ENCODE data around the gene PHF14. TPM values are rescaled to one million over a fixed set of nuclear protein-coding genes. Genes with fewer than 3 reads are reported as not detected.
"Not testable (repeated sequence)": the region's sequence is repeated elsewhere in the genome, so short reads cannot be mapped to it uniquely, and the experiment has no call there.

Gene PHF14
- total and polyA plus RNA-seq, 2 donors (not counting 3 experiments of a cell fraction or from before 2014, with no cell fraction given), result 8.8 to 43.4 TPM

DNA sequence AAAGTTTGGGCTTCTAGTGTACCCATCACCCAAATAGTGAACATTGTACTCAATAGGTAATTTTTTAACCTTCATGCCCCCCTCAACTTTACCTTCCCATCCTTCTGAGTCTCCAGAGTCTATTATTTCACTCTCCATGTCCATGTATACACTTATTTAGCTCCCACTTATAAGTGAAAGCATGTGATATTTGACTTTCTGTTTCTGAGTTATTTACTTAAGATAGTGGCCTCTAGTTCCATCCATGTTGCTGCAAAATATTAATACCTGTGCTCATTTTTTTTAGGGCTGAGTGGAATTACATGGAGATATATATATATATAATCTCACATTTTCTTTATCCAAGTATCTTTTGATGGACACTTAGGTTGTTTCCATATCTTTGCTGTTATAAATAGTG, 21.1 kb upstream of the PHF14 start:
- Histone ChIP-seq H3K9me3 (replicated peaks; ENCODE audit: control insufficient read depth, insufficient read depth, low read length) (no peaks in the 10 kb centered on the region), H3K79me2 (ENCODE audit: control insufficient read depth, insufficient read depth, low read length) (no peaks in the 10 kb centered on the region), H2AFZ (ENCODE audit: low read depth, low read length) (no peak overlapping the region), H3K9ac (replicated peaks; ENCODE audit: extremely low read depth, insufficient read depth, low read length) (no peak overlapping the region), H3K4me2 (ENCODE audit: insufficient read depth, low read length) (no peak overlapping the region), H3K4me3 (replicated peaks in 1 of 3; ENCODE audit: insufficient read depth in 1 of 3, low read depth in 1 of 3, low read length in 3 of 3) (no peak overlapping the region), H3K9me1 (replicated peaks; ENCODE audit: control insufficient read depth, extremely low read depth, insufficient read depth, low read length) (no peaks in the 10 kb centered on the region), H3K4me1 (ENCODE audit: control insufficient read depth, extremely low read depth, insufficient read depth, low read length) (no peaks in the 10 kb centered on the region), H4K20me1 (replicated peaks; ENCODE audit: control insufficient read depth, extremely low read depth, insufficient read depth, low read length) (no peaks in the 10 kb centered on the region), H3K36me3 (ENCODE audit: control insufficient read depth in 2 of 2, extremely low read depth in 1 of 2, insufficient read depth in 2 of 2, low read length in 2 of 2) (no peaks in the 10 kb centered on the region), H3K27ac (ENCODE audit: insufficient read depth, low read depth, low read length) (no peak overlapping the region), H3K27me3 (ENCODE audit: control insufficient read depth in 2 of 2, insufficient read depth in 2 of 2, low read length in 2 of 2) (peaks cover 5 to 10% of the 10 kb centered on the region in 2 experiments)
- no peak for TF ChIP-seq JUN (IDR thresholded peaks at IDR 0.05; ENCODE audit: borderline replicate concordance, insufficient read depth, insufficient read length, low read depth)
- no peak for TF ChIP-seq POLR2AphosphoS5 (IDR thresholded peaks at IDR 0.05; ENCODE audit: insufficient read depth, low read depth, low read length)
- TF ChIP-seq POLR2A (IDR thresholded peaks at IDR 0.05; ENCODE audit: low read depth, low read length), result no peak
- no peak for TF ChIP-seq EZH2 (IDR thresholded peaks at IDR 0.05; ENCODE audit: borderline replicate concordance, low read depth, low read length, severe bottlenecking)
- TF ChIP-seq, protein P1, sequence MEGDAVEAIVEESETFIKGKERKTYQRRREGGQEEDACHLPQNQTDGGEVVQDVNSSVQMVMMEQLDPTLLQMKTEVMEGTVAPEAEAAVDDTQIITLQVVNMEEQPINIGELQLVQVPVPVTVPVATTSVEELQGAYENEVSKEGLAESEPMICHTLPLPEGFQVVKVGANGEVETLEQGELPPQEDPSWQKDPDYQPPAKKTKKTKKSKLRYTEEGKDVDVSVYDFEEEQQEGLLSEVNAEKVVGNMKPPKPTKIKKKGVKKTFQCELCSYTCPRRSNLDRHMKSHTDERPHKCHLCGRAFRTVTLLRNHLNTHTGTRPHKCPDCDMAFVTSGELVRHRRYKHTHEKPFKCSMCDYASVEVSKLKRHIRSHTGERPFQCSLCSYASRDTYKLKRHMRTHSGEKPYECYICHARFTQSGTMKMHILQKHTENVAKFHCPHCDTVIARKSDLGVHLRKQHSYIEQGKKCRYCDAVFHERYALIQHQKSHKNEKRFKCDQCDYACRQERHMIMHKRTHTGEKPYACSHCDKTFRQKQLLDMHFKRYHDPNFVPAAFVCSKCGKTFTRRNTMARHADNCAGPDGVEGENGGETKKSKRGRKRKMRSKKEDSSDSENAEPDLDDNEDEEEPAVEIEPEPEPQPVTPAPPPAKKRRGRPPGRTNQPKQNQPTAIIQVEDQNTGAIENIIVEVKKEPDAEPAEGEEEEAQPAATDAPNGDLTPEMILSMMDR (IDR thresholded peaks at IDR 0.05; ENCODE audit: extremely low read depth in 1 of 2, insufficient read depth in 1 of 2, low read depth in 1 of 2, low read length in 2 of 2), result no peak
- TF ChIP-seq, protein P2, sequence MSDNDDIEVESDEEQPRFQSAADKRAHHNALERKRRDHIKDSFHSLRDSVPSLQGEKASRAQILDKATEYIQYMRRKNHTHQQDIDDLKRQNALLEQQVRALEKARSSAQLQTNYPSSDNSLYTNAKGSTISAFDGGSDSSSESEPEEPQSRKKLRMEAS (IDR thresholded peaks at IDR 0.05; ENCODE audit: insufficient read depth, insufficient read length), result no peak
- TF ChIP-seq FOS (IDR thresholded peaks at IDR 0.05; ENCODE audit: borderline replicate concordance, insufficient read depth, low read length), result no peak
- no peak for TF ChIP-seq MYC (IDR thresholded peaks at IDR 0.05; ENCODE audit: low read depth, low read length)
- TF ChIP-seq GATA2 (IDR thresholded peaks at IDR 0.05; ENCODE audit: insufficient read depth, insufficient read length, low read depth, low read length), result no peak
- FAIRE-seq (no peak), DNase-seq (ENCODE audit: low read depth, low spot score) (no peak)
- POLR2A ChIA-PET, result no interaction called here
- CTCF ChIA-PET, result no interaction called here
- BruUV-seq (replicated peaks), result no TSS peak
- intact Hi-C loops (cut with micrococcal nuclease) (no loop called here), dilution Hi-C loops (cut with MboI; ENCODE audit: extremely low pct_ligation_motif_present, low sequenced_read_pairs) (no loop called here)

DNA sequence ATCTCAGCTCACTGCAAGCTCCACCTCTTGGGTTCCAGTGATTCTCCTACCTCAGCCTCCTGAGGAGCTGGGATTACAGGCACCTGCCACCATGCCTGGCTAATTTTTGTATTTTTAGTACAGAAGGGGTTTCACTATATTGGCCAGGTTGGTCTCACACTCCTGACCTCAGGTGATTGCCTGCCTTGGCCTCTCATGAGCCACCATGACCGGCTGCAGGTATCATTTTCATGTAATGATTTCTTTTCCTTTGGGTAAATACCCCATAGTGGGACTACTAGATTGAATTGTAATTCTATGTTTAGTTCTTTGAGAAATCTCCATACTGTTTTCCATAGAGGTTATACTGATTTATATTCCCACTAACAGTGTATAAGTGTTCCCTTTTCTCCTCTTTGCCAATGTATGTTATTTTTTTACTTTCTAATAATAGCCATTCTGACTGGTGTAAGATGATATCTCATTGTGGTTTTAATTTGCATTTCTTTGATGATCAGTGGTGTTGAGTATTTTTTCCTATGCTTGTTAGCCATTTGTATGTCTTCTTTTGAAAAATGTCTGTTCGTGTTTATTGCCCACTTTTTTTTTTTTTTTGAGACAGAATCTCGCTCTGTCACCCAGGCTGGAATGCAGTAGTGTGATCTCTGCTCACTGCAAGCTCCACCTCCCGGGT, 20.5 kb upstream of the PHF14 start:
- intact Hi-C loops (cut with micrococcal nuclease); H3K27ac ChIP-seq (ENCODE audit: insufficient read depth, low read depth, low read length); dilution Hi-C loops (cut with MboI; ENCODE audit: extremely low pct_ligation_motif_present, low sequenced_read_pairs); H3K9me1 ChIP-seq (replicated peaks; ENCODE audit: control insufficient read depth, extremely low read depth, insufficient read depth, low read length); H3K9ac ChIP-seq (replicated peaks; ENCODE audit: extremely low read depth, insufficient read depth, low read length); POLR2A ChIA-PET; FAIRE-seq; CTCF ChIA-PET; H2AFZ ChIP-seq (ENCODE audit: low read depth, low read length); BruUV-seq (replicated peaks); H4K20me1 ChIP-seq (replicated peaks; ENCODE audit: control insufficient read depth, extremely low read depth, insufficient read depth, low read length); H3K9me3 ChIP-seq (replicated peaks; ENCODE audit: control insufficient read depth, insufficient read depth, low read length); H3K36me3 ChIP-seq (ENCODE audit: control insufficient read depth in 2 of 2, extremely low read depth in 1 of 2, insufficient read depth in 2 of 2, low read length in 2 of 2); H3K4me3 ChIP-seq (replicated peaks in 1 of 3; ENCODE audit: insufficient read depth in 1 of 3, low read depth in 1 of 3, low read length in 3 of 3); H3K79me2 ChIP-seq (ENCODE audit: control insufficient read depth, insufficient read depth, low read length); DNase-seq (ENCODE audit: low read depth, low spot score); H3K4me1 ChIP-seq (ENCODE audit: control insufficient read depth, extremely low read depth, insufficient read depth, low read length); H3K4me2 ChIP-seq (ENCODE audit: insufficient read depth, low read length): not testable (repeated sequence)
- peaks cover 5 to 10% of the 10 kb centered on the region in 2 experiments for H3K27me3 ChIP-seq (ENCODE audit: control insufficient read depth in 2 of 2, insufficient read depth in 2 of 2, low read length in 2 of 2)
